Activated CD4-positive, alpha-beta memory T cell treated with anti-CD3 and anti-CD28 coated beads for 36 hours (primary cell): ENCODE data around the gene UCK2. TPM values are rescaled to one million over a fixed set of nuclear protein-coding genes. Genes with fewer than 3 reads are reported as not detected.

Source experiments
- CTCF ChIA-PET: fragments of 350-600 bp; sonication (Branson Sonifier 250); formaldehyde crosslinking; loops from one replicate; lab custom pipeline; 2021; ENCODE audit warnings: antibody characterized with exemption, inconsistent platforms; lab: Charles Lee
- POLR2A ChIA-PET: fragments of 350-600 bp; sonication (Branson Sonifier 250); formaldehyde crosslinking; loops from one replicate; lab custom pipeline; 2021; ENCODE audit warnings: antibody characterized with exemption; lab: Charles Lee
- DNase-seq: peaks from one replicate; pipeline ENCODE4 v3.0.0-alpha.2; 2020
- H3K27ac Mint-ChIP-seq: one replicate; pipeline ENCODE4 v1.8.0; 2021; ENCODE audit warnings: mixed read lengths
- H3K27me3 Mint-ChIP-seq: one replicate; pipeline ENCODE4 v1.8.0; 2021; ENCODE audit warnings: mixed read lengths
- H3K36me3 Mint-ChIP-seq: one replicate; pipeline ENCODE4 v1.8.0; 2021; ENCODE audit warnings: mixed read lengths
- H3K4me1 Mint-ChIP-seq: one replicate; pipeline ENCODE4 v1.8.0; 2021; ENCODE audit warnings: low read depth, mixed read lengths
- H3K4me3 Mint-ChIP-seq: one replicate; pipeline ENCODE4 v1.8.0; 2021; ENCODE audit warnings: mild to moderate bottlenecking, mixed read lengths
- H3K9me3 Mint-ChIP-seq: one replicate; pipeline ENCODE4 v1.8.0; 2021; ENCODE audit warnings: mixed read lengths
- intact Hi-C: fragments of 100-400 bp; cut with micrococcal nuclease; formaldehyde crosslinking; loops from one replicate; pipeline ENCODE4 v1.15.1; 2023
- total RNA-seq, 2 experiments: library from RNA; stranded (reverse); gene quantifications; one replicate each; pipeline ENCODE4 v1.2.3, GENCODE V29; 2021

UCK2 gene
- total RNA-seq, 2 experiments from 2014 or later: 60.1 to 61.8 TPM

DNA sequence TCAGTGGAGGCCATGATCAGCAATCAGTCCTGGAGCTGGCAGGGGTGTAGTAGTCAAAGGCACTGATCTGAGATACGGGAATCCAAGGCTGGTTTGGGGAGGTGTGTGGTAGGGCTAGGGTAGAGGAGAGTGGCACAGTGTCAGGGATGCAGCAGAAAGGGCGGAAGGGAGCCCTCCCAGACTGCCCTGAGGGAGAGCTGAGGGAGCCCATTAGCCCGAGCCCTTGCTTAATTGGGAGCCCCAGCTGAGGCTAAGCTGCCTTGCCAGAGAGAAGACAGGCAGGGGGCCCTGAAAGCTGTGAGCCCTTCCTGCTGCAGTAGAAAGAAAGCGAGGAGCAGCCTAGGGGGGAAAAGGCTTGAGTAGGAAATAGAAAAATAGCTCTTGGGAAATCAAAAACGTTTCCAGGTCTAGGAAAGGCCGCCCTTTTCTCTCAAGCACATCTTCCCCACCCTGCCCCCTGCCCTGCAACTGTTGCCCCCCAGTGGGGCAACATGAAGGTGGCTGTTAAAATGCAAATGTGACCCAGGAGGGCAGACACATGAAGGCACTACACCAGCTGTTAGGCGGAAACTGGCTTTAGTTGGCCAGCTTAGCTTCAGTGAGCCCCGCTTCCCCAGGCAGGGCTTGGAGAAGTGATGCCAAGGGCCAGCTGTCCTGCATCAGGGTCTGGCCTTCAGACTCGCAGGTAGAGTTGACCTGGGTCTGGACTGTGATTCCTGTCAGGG, 106.2 kb downstream of the UCK2 start:
- Mint-ChIP-seq H3K4me1 (no peaks in the 10 kb centered on the region), H3K36me3 (no peaks in the 10 kb centered on the region), H3K9me3 (no peaks in the 10 kb centered on the region), H3K27ac (no peak overlapping the region), H3K27me3 (peaks cover 3% of the 10 kb centered on the region), H3K4me3 (no peak overlapping the region)
- ChIA-PET POLR2A (no interaction called here), CTCF (interaction anchor here (1.3 to 1.8 kb wide), 2 partner anchors 9 to 11 kb away, joined by 3 to 5 read pairs; no protein-coding TSS in a partner anchor)
- intact Hi-C loops: no loop called here
- no peak for DNase-seq

DNA sequence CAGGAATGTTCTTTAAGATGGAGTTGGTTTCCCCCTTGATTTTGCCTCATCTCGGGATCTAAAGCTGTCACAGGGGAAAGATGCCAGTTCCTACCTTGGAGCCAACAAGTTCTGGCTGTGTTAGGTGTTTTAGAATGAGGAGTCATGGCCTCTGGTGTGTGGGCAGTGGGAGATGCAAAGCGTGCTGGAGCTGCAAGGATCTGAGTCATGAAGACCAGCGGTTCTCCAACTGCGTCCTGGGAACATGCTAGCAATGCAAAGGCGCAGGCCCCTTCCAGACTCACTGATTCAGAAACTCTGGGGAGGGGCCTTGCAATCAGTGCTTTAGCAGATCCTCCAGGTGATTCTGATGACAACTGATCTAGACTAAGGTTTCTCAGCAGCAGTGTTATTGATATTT, 109.1 kb downstream of the UCK2 start:
- no peak overlapping the region for H3K4me3 Mint-ChIP-seq
- no peaks in the 10 kb centered on the region for H3K4me1 Mint-ChIP-seq
- H3K27me3 Mint-ChIP-seq: peaks cover 3% of the 10 kb centered on the region
- H3K27ac Mint-ChIP-seq: no peak overlapping the region
- intact Hi-C loops: no loop called here
- POLR2A ChIA-PET: no interaction called here
- no peaks in the 10 kb centered on the region for H3K36me3 Mint-ChIP-seq
- DNase-seq: no peak
- CTCF ChIA-PET: no interaction called here
- no peaks in the 10 kb centered on the region for H3K9me3 Mint-ChIP-seq

DNA sequence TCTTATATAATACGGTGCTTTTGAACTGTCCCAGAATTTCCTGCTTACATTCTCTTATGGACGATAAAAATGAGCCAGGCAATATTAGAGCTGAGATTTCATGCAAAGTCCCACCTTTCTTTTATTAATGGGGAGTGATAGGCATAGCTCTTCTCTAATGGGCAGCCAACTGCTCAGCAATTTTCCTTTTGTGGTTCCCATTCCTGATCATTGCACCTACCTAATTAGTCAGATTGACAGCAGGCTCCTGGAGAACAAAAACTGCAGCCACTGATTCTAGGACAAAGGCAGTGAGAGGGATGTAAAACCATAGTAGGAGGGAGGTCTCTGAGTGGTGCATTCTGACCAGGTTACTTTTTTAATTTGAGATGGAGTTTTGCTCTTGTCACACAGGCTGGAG, 110.4 kb downstream of the UCK2 start:
- no peaks in the 10 kb centered on the region for H3K9me3 Mint-ChIP-seq
- H3K4me1 Mint-ChIP-seq: no peaks in the 10 kb centered on the region
- no peak overlapping the region for H3K27ac Mint-ChIP-seq
- H3K36me3 Mint-ChIP-seq: no peaks in the 10 kb centered on the region
- CTCF ChIA-PET: no interaction called here
- H3K27me3 Mint-ChIP-seq: peaks cover 3% of the 10 kb centered on the region
- H3K4me3 Mint-ChIP-seq: no peak overlapping the region
- intact Hi-C loops: no loop called here
- POLR2A ChIA-PET: no interaction called here
- no peak for DNase-seq

DNA sequence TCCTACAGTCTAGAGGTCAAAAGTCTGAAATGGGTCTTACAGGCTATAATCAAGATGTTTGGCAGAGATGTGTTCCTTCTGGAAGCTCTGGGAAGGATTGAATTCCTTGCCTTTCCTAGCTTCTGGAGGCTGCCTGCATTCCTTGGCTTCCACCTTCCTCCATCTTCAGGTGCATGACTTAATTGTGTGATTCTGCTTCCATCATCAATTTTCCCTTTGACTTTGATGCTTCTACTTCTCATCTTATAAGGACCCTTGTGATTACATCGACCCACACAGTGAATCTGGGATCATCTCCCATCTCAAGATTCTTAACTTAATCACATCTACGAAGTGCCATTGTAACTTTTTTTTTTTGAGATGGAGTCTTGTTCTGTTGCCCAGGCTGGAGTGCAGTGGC, 111.4 kb downstream of the UCK2 start:
- Mint-ChIP-seq H3K36me3 (no peaks in the 10 kb centered on the region), H3K4me3 (no peak overlapping the region), H3K4me1 (no peaks in the 10 kb centered on the region), H3K27me3 (no peaks in the 10 kb centered on the region), H3K27ac (no peak overlapping the region), H3K9me3 (no peaks in the 10 kb centered on the region)
- CTCF ChIA-PET: no interaction called here
- POLR2A ChIA-PET: no interaction called here
- intact Hi-C loops: no loop called here
- DNase-seq: no peak

DNA sequence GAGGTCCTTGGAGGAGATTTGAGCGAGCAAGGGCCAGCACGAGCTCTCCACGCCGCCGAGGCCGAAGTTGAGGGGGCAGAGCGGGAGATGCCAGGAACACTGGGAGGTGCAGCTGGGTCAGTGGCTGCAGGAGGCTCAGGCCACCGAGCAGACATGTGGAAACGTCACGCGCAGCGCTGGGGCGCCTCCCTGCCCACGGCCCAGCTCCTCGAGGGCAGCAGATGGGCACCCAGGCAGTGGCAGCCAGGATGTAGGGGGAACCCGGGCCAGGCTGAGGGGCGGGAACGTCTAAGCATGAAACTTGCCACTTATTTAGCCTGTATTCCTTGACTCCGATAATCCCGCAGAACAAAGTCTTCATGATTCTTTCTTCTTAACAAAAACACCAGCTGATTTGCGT, 114.1 kb downstream of the UCK2 start:
- ChIA-PET CTCF (no interaction called here), POLR2A (no interaction called here)
- Mint-ChIP-seq H3K27me3 (no peaks in the 10 kb centered on the region), H3K4me1 (no peaks in the 10 kb centered on the region), H3K9me3 (no peaks in the 10 kb centered on the region), H3K27ac (no peak overlapping the region), H3K36me3 (no peaks in the 10 kb centered on the region), H3K4me3 (no peak overlapping the region)
- no peak for DNase-seq
- intact Hi-C loops: no loop called here

DNA sequence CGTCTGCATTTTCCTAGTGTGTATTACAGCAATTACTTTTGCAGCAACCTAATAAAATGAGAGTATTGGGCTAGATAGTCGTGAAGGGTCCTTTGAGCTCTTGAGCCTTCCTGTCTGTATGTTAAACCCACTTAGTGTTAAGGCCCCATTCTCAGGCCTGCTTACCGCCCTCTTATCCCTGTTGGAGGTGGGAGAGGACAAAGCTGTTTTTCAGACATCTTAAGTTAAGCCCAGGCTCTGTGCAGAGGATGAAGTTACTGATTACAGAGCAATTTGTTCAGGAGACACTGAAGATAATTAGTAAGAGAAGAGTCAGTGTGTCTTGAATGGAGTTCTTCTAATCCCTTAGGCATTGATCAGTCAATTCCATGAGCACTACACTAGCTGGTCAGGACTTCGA, 114.6 kb downstream of the UCK2 start:
- Mint-ChIP-seq H3K9me3 (no peaks in the 10 kb centered on the region), H3K27me3 (no peaks in the 10 kb centered on the region), H3K4me3 (no peak overlapping the region), H3K27ac (no peak overlapping the region), H3K4me1 (no peaks in the 10 kb centered on the region), H3K36me3 (no peaks in the 10 kb centered on the region)
- ChIA-PET CTCF (no interaction called here), POLR2A (no interaction called here)
- no peak for DNase-seq
- intact Hi-C loops: no loop called here

DNA sequence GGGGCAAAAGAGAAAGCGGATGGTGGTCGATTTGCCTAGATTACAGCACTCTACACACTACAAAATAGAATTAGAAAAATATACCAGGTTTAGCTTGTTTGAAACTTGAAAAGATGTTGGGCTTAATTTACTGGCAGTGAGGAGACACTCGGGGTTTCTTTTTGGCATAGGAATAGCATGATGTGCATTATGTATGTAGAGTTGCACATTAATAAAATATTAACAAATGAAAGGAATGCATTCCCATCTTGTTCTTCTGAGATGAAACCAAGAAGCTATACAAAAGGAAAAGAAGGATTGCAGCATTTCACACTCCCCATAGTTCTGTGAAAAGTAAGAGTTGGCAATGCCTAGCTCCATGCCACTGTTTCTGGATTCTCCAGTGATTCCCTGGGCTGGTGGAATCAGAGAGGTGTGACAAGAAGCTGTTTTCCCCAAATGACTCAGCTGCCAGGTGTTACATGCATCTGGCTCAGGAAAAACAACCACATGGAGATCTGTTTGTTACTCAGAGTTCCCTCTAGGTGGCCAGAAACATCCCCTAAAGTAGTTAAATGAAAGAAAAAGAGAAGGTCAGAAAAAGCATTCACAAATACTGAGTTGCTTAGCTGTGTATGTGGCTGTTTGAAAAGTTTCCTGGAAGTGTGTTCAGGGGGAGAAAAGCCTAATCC, 115.6 kb downstream of the UCK2 start:
- intact Hi-C loops: no loop called here
- DNase-seq: no peak
- H3K36me3 Mint-ChIP-seq: no peaks in the 10 kb centered on the region
- no peak overlapping the region for H3K4me3 Mint-ChIP-seq
- ChIA-PET POLR2A (interaction anchor here (0.6 kb wide), 1 partner anchor 501 kb away, joined by 4 read pairs; no protein-coding TSS in a partner anchor), CTCF (no interaction called here)
- no peaks in the 10 kb centered on the region for H3K4me1 Mint-ChIP-seq
- H3K9me3 Mint-ChIP-seq: no peaks in the 10 kb centered on the region
- no peaks in the 10 kb centered on the region for H3K27me3 Mint-ChIP-seq
- no peak overlapping the region for H3K27ac Mint-ChIP-seq

DNA sequence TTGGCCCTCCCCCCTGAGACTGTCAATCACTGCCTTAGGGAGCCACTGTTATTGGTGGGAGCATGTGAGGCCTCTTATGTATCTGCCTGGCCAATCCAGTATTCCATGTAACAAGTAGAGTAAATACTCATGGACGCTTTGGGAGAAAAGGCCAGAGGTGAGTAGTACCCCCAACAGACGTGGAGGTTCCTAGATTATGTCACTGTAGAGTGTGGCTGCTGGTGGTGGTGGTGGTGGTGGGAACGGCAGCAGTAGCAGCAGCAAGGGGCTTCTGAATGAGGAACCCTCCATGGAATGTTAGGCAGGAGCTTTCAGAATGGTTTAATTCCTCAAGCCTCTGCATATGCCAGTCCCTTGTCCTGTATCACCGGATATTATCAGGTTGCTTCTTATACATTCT, 118.5 kb downstream of the UCK2 start:
- intact Hi-C loops: no loop called here
- ChIA-PET POLR2A (no interaction called here), CTCF (no interaction called here)
- H3K27ac Mint-ChIP-seq: no peak overlapping the region
- peaks cover 2% of the 10 kb centered on the region for H3K27me3 Mint-ChIP-seq
- no peak for DNase-seq
- H3K36me3 Mint-ChIP-seq: no peaks in the 10 kb centered on the region
- H3K4me3 Mint-ChIP-seq: no peak overlapping the region
- H3K9me3 Mint-ChIP-seq: no peaks in the 10 kb centered on the region
- no peaks in the 10 kb centered on the region for H3K4me1 Mint-ChIP-seq

DNA sequence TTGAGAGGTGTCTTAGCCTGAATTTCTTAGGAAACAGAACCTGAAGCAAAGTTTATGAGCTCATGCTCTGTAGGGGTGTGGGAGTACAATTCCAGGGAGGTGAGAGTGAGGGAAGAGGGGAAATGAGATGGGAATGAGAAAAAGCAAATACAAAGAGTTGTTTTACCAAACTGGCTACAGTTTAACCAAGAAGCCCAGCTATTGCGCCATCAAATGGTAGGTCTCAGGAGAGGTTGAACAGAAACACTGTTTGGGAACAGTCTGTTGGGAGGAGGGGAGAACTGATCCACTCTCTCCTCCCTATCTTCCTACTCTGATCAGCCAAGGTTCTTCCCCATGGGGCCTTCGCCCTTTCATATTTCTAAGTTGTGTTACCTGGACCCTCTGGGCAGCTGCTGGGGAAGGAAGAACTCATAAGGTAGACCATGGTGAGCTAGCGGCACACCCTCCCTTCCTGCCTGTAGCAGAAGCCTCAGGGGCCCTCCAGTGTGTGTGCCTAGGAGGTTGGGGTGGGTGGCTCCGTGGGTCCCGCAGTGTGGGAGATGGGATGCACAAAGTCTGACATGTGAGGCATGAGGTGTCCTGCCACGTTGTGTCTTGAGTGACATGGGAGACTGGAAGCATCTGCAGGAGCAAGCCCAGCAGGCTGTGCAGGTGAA, 120.5 kb downstream of the UCK2 start:
- H3K9me3 Mint-ChIP-seq: no peaks in the 10 kb centered on the region
- H3K4me3 Mint-ChIP-seq: no peak overlapping the region
- H3K36me3 Mint-ChIP-seq: no peaks in the 10 kb centered on the region
- H3K27me3 Mint-ChIP-seq: peaks cover 2% of the 10 kb centered on the region
- ChIA-PET POLR2A (no interaction called here), CTCF (no interaction called here)
- no peaks in the 10 kb centered on the region for H3K4me1 Mint-ChIP-seq
- intact Hi-C loops: no loop called here
- DNase-seq: no peak
- no peak overlapping the region for H3K27ac Mint-ChIP-seq

DNA sequence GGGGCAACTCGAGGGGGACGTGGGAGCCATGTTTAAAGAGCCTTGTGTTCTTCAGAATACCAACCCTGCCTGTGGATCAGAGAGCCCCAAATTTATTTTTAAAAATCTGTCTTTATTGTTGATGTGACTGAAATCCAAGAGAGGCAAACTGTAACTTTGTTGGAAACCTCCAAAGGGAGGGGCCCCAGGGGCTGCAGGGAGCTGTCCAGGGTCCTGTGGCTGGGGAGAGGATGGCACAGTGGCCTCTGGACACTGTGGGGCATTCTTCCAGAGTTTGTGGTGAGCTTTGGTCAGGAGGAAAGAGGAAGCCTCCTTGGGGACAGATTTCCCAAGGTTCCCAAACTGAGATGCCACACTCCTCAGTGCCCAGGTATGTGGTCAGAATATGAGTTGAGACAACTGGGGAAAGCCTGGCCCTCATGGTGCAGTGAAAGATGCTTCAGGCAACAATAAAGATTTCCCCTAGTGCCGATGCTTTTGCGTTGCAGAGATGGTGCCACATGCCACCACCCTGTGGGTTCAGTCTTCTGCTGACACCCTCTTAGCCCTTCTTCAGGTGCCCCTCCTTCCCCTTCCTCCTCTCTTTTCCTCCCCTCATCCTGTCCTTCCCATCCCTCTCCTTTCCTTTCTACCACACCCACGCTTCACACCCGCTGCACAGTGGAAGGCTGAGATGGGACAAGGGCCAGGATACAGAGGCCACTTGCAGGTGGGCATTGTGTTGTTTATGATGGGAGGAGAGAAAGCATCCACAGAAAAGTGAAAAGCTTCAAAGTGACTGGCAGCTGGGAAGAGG, 122.1 kb downstream of the UCK2 start:
- CTCF ChIA-PET: interaction anchor here (0.6 kb wide), 1 partner anchor 20 kb away, joined by 3 read pairs; no protein-coding TSS in a partner anchor
- no peaks in the 10 kb centered on the region for H3K9me3 Mint-ChIP-seq
- no peaks in the 10 kb centered on the region for H3K4me1 Mint-ChIP-seq
- no peak overlapping the region for H3K27ac Mint-ChIP-seq
- intact Hi-C loops: loop anchor here (5.0 kb wide), 1 partner anchor 393 kb away; no protein-coding TSS in a partner anchor
- POLR2A ChIA-PET: no interaction called here
- no peak overlapping the region for H3K4me3 Mint-ChIP-seq
- H3K27me3 Mint-ChIP-seq: peaks cover 2% of the 10 kb centered on the region
- DNase-seq: no peak
- H3K36me3 Mint-ChIP-seq: no peaks in the 10 kb centered on the region

DNA sequence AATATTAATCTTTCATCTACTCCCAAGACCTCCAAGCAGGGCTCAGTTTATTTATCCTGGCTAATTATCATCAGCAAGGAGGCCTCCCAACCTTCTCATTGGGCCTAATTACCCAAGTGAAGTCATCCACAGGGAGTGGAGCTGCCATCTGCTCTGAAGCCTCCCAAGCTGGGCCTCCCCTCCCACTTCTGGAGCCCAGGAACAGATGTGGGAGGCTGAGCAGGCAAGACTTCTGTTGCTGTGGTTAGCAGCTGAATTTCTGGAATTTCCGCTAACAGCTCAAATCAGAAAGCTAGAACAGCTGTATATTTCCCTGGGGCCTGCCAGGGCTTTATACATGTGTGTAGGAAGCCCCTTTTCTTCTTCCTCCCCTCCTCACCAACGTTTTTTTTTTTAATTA, 127.5 kb downstream of the UCK2 start:
- Mint-ChIP-seq H3K36me3 (no peaks in the 10 kb centered on the region), H3K4me3 (no peak overlapping the region), H3K4me1 (no peaks in the 10 kb centered on the region), H3K27ac (no peak overlapping the region), H3K27me3 (no peaks in the 10 kb centered on the region), H3K9me3 (no peaks in the 10 kb centered on the region)
- ChIA-PET POLR2A (no interaction called here), CTCF (no interaction called here)
- DNase-seq: no peak
- intact Hi-C loops: loop anchor here (5.0 kb wide), 1 partner anchor 387 kb away; no protein-coding TSS in a partner anchor

DNA sequence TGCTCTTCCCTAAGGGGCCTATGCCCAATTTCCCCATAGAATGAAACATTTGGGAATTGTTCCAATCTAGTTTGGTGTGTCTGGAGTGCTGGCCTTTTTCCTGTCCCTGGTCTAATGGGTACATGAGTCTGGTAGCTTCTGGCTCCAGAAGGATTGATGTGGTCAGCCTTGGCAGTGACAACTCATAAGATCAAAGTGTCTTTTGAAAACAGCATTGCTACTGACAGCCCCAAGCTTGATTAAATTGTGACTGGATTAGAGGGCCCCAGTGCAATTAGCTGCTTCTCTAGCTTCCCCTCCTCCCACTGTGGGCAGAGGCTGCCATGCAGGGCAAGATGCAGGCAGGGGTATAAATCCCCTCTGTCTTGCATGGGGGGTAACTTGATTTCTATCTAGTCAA, 130.9 kb downstream of the UCK2 start:
- Mint-ChIP-seq H3K4me3 (no peak overlapping the region), H3K36me3 (no peaks in the 10 kb centered on the region), H3K27ac (no peak overlapping the region), H3K27me3 (peaks cover 3% of the 10 kb centered on the region), H3K4me1 (no peaks in the 10 kb centered on the region), H3K9me3 (no peaks in the 10 kb centered on the region)
- no peak for DNase-seq
- CTCF ChIA-PET: no interaction called here
- intact Hi-C loops: no loop called here
- POLR2A ChIA-PET: no interaction called here
